GM21723 (cell line): ENCODE results near the gene PIBF1.
"Not testable (repeated sequence)": the region's sequence is repeated elsewhere in the genome, so short reads cannot be mapped to it uniquely, and the experiment has no call there.

ENCODE experiments used
- ATAC-seq: cut with Tn5 transposase; IDR thresholded peaks from one replicate; pipeline ENCODE4 v1.9.1; 2021; ENCODE audit warnings: mild to moderate bottlenecking, moderate library complexity; ENCODE audit not compliant: unreplicated experiment

The PIBF1 gene

DNA sequence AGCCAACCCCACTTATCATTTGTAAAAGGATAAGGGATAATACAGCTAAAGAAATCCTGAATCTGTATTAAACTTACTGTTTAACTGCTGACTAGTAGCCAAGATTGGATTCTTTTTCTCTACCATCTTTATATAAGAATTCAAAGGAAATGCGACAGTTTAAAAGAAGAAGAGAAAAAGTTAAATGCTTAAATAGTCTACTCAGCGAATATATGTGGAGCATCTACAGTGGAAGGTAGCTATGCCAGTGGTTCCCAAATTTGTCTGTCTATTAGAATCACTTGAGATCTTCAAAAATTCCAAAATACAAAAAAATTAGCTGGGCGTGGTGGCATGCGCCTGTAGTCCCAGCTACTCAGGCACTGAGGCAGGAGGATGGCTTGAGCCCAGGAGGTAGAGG is 216.1 kb downstream of the PIBF1 start:
- no peak for ATAC-seq

DNA sequence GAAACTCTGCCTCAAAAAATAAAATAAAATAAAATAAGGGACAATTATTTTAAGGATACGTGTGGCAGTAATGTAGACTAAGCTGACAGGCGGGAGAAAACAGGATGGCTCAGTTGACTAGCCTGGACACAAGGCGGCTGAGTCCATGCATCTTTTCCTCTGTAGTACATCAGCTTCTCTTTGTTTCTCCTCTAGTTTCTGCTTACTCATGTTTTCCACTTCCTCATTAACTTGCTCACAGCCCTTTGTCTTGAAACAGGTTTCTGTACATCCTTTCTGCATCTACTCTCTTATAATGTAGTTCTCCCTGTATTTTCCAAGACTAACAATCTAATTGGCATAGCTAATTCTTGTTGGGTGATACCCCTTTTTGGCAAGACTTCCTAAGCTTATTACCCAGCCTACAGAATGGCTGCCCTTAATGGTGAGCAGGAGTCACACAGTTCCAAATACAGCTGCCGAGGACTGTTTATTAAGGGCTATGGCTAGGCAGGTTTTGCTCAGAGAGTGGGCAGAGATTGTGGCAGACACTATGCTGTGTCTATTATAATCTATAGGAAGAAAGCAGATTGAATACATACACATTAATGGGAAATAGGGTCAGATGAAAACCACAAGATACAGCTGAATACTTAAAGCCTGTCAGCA is 218.2 kb downstream of the PIBF1 start:
- ATAC-seq = peak; percentile 84

DNA sequence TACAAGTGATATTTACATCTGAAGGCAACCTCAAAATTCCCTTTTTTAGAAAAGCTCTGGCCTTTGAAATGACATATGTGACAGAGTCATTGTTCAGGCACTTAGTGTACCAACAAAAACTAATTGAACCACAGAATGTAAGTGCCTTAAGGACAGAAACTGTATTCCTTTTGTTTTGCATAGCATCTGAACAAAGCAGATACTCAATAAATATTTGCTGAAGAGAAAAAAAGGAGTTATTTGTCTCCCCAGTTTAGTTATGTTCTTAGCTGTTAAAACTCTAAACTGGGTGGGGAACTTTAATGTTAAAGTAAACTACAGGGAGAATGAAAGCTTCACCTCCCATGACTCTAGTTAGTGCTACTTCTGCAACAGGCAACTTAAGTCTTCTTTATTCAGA is 220.0 kb downstream of the PIBF1 start:
- ATAC-seq = no peak

DNA sequence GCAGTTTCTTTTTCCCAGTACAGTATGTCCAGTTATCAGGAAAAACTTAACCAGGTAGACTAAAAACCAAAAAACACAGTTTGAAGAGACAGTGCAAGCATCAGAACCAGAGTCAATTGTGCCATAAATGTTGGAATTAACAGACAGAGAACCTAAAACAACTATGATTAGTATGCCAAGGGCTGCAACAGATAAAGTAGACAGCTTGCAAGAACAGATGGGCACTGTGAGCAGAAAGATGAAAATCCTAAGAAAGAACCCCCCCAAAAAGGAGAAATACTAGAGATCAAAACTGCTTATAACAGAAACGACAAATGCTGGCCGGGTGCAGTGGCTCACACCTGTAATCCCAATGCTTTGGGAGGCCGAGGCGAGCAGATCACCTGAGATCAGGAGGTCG is 229.8 kb downstream of the PIBF1 start:
- ATAC-seq = no peak

DNA sequence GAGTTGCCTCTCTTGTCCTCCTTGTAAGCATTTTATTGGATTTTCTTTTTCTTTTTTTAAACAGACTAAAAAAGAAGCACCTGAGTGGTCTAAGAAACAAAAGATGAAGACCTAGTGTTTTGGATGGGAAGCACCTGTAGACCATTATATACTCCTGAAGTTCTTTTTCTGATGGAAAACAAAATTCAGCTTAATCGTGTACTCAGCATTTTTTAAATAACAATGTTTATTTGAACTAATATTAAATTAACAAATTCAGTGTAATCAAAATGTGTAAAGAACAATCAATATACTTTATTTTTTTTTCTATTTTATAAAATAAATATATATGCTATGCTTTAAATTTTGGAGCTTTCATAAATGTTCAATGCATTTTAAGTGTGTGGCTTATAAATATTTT is 233.9 kb downstream of the PIBF1 start:
- no peak for ATAC-seq

DNA sequence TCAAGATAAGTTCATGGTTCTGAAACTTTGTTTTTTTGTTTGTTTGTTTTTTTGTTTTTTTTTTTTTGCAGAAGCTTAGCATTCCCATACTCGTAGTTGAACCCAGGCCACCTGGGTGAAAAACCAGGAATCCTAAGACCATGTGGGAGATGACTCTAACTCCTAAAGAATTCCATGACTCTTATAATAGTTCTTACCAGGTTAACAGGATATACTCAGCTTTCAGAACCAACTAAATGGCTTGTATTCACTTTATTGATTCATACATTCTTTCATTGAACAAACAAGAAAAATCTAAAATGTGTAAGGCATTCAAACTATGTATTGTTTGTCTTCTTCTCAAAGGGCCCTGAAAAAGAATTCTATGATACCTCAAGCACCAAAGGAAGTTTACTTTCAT is 236.4 kb downstream of the PIBF1 start:
- ATAC-seq = no peak

DNA sequence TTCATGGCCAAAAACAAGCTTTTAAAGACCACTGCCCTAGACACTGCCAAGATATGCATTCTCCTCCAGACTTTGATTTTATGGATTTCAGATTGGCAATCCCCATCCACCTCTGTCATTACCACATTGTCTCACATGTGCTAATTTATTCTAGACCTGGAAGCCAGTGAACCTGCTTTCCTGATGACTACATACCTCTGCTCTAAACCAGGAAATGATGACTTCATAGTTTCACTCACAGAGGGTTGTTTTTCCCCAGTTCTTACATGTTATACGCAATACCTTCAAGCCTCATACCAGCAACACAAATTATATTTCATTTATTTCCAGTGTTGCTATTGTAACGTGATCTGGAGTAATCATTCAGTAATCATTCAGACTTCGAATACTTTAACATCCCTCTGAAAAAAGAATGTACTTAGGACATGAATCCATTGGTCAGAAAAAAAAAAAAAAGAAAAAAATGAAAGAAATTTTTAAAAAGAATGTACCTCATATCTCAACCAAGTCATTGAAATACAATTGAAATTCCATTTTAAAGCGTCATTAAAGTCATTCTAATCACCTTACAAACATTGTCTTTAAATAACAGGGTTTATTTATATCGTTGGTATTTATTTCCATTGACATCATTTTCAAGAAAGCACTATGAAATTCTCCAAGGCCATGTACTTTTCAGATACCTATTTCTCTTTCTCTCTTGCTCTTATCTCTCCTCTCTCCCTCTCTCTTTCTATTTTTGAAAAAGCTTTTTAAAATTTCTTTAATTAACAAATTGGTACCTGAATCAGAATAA is 243.5 kb downstream of the PIBF1 start:
- ATAC-seq = no peak

DNA sequence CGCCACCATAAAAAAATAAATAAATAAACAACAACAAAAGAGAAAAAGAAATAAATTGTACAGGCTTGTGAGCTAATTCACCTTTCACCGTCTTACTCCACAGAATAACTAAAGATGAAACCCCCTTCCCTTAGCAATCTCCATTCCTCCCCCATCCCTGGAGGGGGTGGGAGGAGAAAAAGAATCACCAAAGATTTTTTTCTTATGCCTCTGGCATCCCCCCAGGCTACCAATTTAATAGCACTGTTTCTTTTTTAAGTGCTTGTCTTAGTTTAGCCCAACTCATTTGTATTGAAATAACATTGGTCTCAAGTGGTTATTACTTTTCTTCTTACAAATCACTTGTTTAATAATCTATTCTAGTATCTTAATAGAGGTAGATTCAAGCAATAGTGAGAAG is 253.0 kb downstream of the PIBF1 start:
- ATAC-seq = no peak

DNA sequence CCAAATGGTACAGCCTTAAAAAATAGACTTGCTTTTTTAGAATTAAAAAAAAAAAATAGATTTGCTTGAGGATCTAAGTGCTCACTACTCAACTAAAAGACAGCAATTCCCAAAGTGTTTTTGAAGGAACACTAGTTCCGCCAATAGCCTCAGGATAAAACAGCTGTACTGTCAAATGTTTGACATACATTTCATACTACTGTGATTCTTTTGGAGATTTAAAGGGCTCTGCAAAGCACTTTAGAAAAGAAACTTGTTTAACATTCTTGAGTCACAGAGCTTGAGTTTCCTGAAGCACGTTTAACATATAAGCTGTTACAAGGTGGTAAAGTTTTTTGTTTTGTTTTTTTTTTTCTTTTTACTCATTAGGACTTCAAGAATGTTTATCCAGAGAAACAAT is 253.7 kb downstream of the PIBF1 start:
- ATAC-seq = no peak

DNA sequence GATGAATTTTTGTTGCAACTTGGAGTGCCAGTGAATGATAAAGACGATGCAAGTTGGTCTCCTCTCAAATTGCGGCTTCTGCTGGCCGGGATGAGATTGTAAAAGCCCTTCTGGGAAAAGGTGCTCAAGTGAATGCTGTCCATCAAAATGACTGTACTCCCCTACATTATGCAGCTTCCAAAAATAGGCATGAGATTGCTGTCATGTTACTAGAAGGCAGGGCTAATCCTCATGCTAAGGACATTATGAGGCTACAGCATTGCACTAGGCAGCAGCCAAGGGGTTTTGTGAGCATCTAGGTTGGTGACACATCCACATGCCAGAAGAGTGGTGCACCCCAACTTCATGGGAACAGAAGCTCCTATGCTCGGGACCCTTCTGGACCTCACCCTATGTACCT is 254.6 kb downstream of the PIBF1 start:
- no peak for ATAC-seq

DNA sequence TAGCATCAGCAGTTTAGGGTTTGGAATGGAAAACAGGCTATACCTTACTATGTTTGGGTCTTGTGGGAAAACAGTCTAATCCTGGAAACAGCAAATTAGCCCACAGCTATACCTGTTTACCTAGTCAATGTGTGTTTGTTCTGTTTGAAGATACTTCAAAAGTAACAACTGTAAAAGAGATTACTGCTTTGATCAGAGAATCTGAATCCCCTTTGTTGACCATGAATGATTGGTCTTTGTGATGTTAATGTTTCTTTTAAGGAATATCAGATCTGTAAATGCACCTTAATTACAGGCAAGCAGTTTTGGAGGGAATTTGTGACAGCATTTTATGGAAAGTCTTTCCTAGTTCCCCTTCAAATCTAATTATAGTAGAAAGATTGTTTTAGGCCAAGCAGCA is 256.1 kb downstream of the PIBF1 start:
- ATAC-seq = no peak

DNA sequence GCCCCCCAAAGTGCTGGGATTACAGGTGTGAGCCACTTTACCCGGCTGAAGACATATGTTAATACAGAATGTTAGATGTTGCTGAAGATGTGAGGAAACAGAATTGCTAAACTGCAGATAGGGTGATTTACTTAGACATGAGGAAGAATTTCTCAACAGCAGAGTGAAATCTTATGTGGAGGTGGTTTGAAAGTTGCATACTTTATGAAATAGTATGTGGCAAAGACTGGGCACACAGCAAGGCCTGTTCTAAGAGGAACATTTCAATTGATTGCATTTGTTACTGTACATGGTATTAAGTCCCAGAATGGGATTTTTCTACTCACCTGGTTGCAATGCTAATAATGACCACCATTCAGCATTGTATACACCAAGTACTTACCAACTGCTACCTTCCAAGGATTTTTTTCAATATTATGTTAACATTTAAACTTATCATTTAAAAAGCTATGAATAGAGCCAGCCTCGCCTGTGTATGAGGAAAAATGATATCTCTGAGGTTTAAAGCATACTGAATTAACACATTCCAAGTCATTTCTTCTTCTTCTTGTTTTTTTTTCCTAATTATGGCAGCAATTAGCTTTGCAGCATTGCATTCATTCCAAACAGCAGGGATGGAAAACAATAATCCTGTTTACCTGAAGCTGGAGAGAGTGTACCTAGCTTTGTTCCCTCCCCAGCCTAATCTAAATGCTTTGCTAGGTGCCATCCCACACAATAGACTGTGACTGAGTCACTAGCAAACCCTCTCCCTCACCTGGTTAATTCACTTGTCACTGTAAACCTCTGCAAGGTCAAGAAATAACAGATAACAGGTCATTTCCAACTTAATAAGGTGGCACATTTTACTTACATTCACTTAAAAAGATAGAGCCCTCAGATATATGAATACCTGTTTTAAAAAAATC is 257.5 kb downstream of the PIBF1 start:
- no peak for ATAC-seq

DNA sequence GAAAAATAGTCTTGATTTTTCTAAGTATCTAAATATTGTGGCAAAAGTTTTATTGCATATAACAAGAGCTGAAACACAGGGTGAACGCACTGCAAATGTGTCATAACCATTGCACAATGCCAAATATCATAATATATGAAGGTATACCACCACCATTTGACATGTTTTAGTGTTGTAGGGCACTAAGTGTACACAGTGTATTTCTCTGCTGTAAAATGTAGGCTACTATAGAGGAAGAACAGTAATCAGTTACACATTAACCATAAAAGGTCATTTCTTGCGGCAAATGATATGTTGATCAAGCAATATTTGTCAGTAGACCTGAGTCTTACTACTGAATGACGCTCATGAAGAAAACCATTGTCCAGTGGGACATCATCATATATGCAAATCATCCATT is 258.6 kb downstream of the PIBF1 start:
- ATAC-seq = no peak

DNA sequence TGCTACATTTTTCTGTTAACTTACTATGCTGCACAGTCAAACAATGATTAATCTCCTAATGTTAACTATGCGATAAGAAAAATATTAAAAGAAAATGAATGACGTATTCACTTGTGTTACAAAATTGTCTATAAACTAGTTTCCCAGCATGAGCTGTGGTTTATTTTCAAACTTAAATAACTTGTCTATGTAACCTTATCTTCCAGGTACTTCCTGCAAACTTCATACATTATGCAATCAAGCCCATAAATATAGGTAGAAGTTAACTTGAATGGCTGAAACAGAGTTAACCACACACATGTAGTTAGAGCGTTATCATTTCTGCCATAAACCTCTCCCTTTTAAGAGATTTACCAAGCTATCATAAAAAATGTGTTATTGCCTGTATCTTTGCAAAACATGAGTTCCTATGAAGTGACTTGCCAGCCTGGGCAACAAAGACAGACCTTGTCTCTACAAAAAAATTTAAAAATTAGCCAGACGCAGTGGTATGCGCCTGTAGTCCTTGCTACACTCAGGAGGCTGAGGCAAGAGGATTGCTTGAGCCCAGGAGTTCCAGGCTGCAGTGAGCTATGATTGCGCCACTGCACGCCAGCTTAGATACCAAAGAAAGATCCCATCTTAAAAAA is 259.1 kb downstream of the PIBF1 start:
- no peak for ATAC-seq

DNA sequence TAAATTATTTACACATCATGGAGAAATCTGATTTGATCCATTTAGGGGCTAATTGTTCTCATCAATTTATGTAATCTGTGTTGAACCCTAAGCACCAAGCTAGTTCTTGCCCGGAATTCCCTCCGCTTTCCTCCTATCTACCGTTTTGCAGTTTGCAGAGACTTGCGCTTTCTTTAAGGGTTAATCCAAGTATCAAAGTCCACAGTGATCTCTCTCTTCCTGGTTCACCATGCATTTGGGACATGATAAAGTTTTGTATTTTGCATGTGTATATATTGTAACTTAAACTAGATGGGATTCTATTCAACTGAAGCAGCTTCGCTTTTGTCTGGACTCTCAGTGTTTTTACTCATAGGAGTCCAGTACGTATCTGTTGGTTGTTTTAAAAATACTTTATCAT is 263.1 kb downstream of the PIBF1 start:
- no peak for ATAC-seq

DNA sequence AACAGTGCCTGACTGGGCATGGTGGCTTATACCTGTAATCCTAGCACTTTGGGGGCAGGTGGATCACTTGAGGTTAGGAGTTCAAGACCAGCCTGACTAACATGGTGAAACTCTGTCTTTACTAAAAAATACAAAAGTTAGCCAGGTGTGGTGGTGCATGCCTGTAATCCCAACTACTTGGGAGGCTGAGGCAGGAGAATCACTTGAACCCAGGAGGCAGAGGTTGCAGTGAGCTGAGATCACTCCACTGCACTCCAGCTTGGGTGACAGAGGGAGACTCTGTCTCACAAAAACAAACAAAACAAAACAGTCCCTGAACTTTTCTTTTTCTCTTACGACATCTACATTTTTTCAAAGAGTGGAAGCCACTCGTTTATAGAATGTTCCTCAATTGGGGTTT is 266.7 kb downstream of the PIBF1 start:
- not testable (repeated sequence) for ATAC-seq

DNA sequence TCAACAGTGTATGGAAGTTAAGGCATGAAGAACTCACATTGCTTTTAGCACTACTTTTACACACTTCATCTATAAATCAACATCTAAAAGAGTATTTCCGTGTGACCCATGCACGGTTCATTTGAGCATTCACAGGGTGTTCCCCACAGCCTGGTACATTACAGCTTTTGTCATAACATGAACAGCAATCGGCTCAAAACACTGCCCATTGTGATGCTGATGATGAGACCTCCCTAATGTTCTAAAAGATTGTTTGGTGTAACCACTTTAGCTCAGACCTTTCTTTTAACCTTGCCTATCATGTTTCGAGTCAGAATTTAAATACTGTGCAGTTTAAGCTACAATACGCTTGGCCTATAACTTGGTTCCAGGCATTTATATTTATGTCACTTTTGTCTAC is 272.8 kb downstream of the PIBF1 start:
- no peak for ATAC-seq

DNA sequence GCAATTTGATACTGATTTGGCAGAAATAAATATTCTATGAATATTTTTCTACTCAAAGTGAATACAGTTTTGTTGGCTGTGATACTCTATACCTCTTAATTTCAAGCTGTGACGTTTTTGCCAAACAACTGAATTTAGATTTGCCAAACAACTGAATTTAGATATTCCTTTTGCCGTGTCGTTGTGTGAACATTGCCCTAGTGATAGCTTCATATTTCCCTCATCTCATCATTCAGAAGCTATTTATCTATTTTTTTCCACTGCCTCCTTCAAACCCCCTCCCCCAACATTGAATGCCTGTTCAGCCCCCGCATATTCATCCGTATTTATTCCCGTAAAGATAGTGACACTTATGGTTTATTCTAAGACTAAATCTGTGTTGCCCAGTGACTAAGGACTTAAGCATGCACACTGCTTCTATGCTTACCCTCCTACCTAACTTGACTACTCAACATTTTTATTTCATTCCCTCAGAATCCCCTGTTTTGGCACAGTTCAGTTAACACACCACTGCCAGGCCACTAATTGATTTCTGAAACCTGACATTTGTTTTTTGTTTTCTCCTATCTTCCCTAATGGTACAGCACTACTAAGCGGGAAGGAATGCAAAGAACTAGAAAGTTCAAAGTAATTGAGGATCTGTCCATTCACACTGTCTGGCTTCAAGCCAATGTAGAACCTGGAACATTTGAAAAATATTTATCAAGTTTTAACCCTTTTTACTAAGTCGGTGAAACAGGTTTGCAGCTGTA is 274.1 kb downstream of the PIBF1 start:
- no peak for ATAC-seq

DNA sequence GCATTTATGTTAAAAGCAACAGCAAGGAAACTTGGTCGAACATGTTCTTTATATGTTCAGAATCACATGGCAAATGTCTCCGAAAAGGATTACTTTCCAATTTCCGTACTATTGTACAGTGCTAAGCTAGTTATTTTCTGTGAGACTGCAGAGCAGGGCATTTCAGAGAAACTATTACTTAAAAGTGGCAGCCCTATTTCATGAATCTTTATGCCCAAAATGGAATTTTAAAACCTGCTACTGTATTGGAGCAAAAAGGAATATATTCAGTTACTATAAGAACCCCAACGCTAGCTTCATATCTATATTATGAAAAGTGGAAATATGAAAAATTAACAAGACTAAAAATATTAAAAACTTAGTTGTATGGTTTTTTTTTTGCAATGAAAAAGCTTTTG is 274.6 kb downstream of the PIBF1 start:
- ATAC-seq = no peak

DNA sequence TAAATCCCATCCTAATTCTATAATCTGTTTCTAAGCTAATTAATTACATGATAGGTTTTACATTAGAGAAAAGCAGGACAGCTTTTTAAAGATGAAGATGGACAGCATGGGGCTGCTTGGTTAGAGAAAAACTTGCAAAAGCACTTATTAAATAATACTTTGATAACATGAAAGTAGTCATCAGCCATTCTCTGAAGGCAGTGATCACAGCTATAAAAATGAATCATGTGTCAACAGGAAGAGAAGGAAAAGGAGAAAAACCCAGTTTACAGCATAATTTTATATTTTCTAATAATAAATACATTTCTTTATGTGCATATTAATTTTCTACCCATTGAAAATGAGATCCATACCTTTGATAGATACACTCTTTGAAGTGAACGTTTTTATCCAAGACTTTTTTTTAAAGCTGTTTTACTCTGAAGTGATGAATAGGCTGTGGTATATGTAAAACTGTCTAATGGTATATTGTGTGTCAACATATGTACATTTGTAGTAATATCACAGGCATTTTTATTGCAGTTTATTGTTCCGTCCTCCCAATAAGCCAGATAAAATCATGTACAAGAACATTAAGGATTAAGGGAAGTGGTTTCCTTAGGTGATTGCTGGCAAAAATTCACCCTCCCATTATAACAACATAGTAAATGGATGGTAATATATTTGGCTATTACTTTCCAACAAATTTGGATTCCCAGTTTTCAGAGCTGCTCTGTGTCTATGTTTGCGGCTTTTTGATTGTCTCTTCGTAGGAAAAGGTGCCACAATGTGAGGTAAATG is 275.5 kb downstream of the PIBF1 start:
- no peak for ATAC-seq
